Neural progenitor cell (in vitro differentiated cells): ENCODE measurements around the gene AEBP1.
A peak's percentile ranks its signal among the peaks of the same experiment; 100 is the strongest.

Experiments used
- CTCF ChIP-seq: fragments of 200-600 bp; sonication (generic); IDR thresholded peaks from 2 replicates; pipeline ENCODE4 v1.5.1; 2017; ENCODE audit warnings: antibody characterized with exemption, mild to moderate bottlenecking
- EZH2 ChIP-seq: fragments of 200-600 bp; sonication (generic); IDR thresholded peaks from 2 replicates; pipeline ENCODE4 v1.6.1; 2017; ENCODE audit warnings: antibody characterized with exemption, mild to moderate bottlenecking, moderate library complexity
- EZH2phosphoT487 ChIP-seq: fragments of 200-600 bp; sonication (generic); IDR thresholded peaks from 2 replicates; pipeline ENCODE4 v1.6.1; 2017; ENCODE audit warnings: antibody characterized with exemption

GRCh38 chr7:44104860-44105771, 971 bp downstream of the AEBP1 start:
- TF ChIP-seq CTCF, result no peak
- peak; percentile 15 for TF ChIP-seq EZH2
- no peak for TF ChIP-seq EZH2phosphoT487
